Activated CD8-positive, alpha-beta memory T cell treated with anti-CD3 and anti-CD28 coated beads for 48 hours (primary cell): ENCODE measurements around the gene SMNDC1.
"Not testable (repeated sequence)": the region's sequence is repeated elsewhere in the genome, so short reads cannot be mapped to it uniquely, and the experiment has no call there.

Experiments
- DNase-seq, 3 experiments: peaks; one replicate each; pipeline ENCODE4 v3.0.0-alpha.2; 2020; ENCODE audit warnings: low read depth in 2 of 3, low spot score in 2 of 3

SMNDC1 gene

GRCh38 chr10:110304780-110305421, at the start of gene SMNDC1:
SMNDC1 (minus strand) TSS chr10:110304920; CDS start chr10:110303587, 1,333 bp downstream.
- peak; percentile 90 to 98 (median 91) for DNase-seq

- DNase-seq, result peak; percentile 53 to 77 (median 67)
Measured at GRCh38 chr10:110354322-110354766, 49.6 kb upstream of the SMNDC1 start.

GRCh38 chr10:110353244-110354119, 48.8 kb upstream of the SMNDC1 start:
- peak in 1 of 3 experiments; percentile 36 for DNase-seq

- no peak for DNase-seq
Measured at GRCh38 chr10:110352930-110353243, 48.2 kb upstream of the SMNDC1 start.

GRCh38 chr10:110350812-110351211, 46.1 kb upstream of the SMNDC1 start:
- DNase-seq, result no peak

GRCh38 chr10:110349831-110350230, 45.1 kb upstream of the SMNDC1 start:
- no peak for DNase-seq

GRCh38 chr10:110349386-110349785, 44.7 kb upstream of the SMNDC1 start:
- DNase-seq, result no peak

- no peak for DNase-seq
Measured at GRCh38 chr10:110348336-110348735, 43.6 kb upstream of the SMNDC1 start.

- no peak for DNase-seq
Measured at GRCh38 chr10:110346914-110347313, 42.2 kb upstream of the SMNDC1 start.

- no peak for DNase-seq
Measured at GRCh38 chr10:110345286-110345685, 40.6 kb upstream of the SMNDC1 start.

GRCh38 chr10:110344622-110345021, 39.9 kb upstream of the SMNDC1 start:
- DNase-seq, result no peak

- DNase-seq, result no peak
Measured at GRCh38 chr10:110343947-110344346, 39.2 kb upstream of the SMNDC1 start.

- no peak for DNase-seq
Measured at GRCh38 chr10:110340816-110341215, 36.1 kb upstream of the SMNDC1 start.

- no peak for DNase-seq
Measured at GRCh38 chr10:110340122-110340521, 35.4 kb upstream of the SMNDC1 start.

GRCh38 chr10:110337906-110338305, 33.2 kb upstream of the SMNDC1 start:
- DNase-seq, result no peak

GRCh38 chr10:110337401-110337800, 32.7 kb upstream of the SMNDC1 start:
- no peak for DNase-seq

- no peak for DNase-seq
Measured at GRCh38 chr10:110336111-110336721, 31.5 kb upstream of the SMNDC1 start.

GRCh38 chr10:110335314-110336064, 30.8 kb upstream of the SMNDC1 start:
- no peak for DNase-seq

- no peak for DNase-seq
Measured at GRCh38 chr10:110334061-110334656, 29.4 kb upstream of the SMNDC1 start.

- DNase-seq, result not testable (repeated sequence)
Measured at GRCh38 chr10:110331226-110331795, 26.6 kb upstream of the SMNDC1 start.

- no peak for DNase-seq
Measured at GRCh38 chr10:110330675-110331074, 26.0 kb upstream of the SMNDC1 start.
